Naive thymus-derived CD4-positive, alpha-beta T cell (primary cell): Measurements from ENCODE around the gene TGFB3. TPM values are rescaled to one million over a fixed set of nuclear protein-coding genes. Genes with fewer than 3 reads are reported as not detected.
"Not testable (repeated sequence)": the region's sequence is repeated elsewhere in the genome, so short reads cannot be mapped to it uniquely, and the experiment has no call there.

Source experiments
- ATAC-seq: fragments of 150-1000 bp; cut with Tn5 transposase; 2 replicates; pipeline ENCODE4 v1.10.0; 2021; ENCODE audit warnings: mild to moderate bottlenecking, moderate library complexity
- CTCF ChIA-PET: fragments of 350-600 bp; sonication (Branson Sonifier 250); formaldehyde crosslinking; loops from one replicate; lab custom pipeline; 2021; ENCODE audit warnings: antibody characterized with exemption; lab: Charles Lee
- POLR2A ChIA-PET: fragments of 350-600 bp; sonication (Branson Sonifier 250); formaldehyde crosslinking; loops from one replicate; lab custom pipeline; 2021; ENCODE audit warnings: antibody characterized with exemption, inconsistent platforms; lab: Charles Lee
- DNase-seq, 9 donors: peaks; one replicate each; pipeline versions ENCODE4 v3.0.0 to v3.0.0-alpha.2; 2020 to 2022; ENCODE audit warnings: mixed read lengths in 1 of 9
- H3K27ac ChIP-seq: one replicate; pipeline ENCODE4 v1.7.0; 2013; ENCODE audit warnings: mild to moderate bottlenecking, low read depth, low read length, moderate library complexity
- H3K27me3 ChIP-seq, 2 donors: one replicate each; pipeline ENCODE4 v1.7.0; 2013; ENCODE audit warnings: low read length in 2 of 2, mild to moderate bottlenecking in 2 of 2, moderate library complexity in 2 of 2; ENCODE audit not compliant: control insufficient read depth in 2 of 2, insufficient read depth in 2 of 2
- H3K36me3 ChIP-seq, 3 experiments: 1 replicate in 2 of 3; 2 replicates in 1 of 3; pipeline ENCODE4 v1.7.0; 2013; ENCODE audit warnings: low read length in 3 of 3, mild to moderate bottlenecking in 3 of 3, moderate library complexity in 1 of 3; ENCODE audit not compliant: insufficient read depth in 3 of 3, control insufficient read depth in 2 of 3
- H3K4me1 ChIP-seq, 2 donors: one replicate each; pipeline ENCODE4 v1.7.0; 2013; ENCODE audit warnings: low read length in 2 of 2, mild to moderate bottlenecking in 2 of 2, moderate library complexity in 1 of 2; ENCODE audit not compliant: control insufficient read depth in 2 of 2, insufficient read depth in 2 of 2
- H3K4me3 ChIP-seq: 2 replicates; pipeline ENCODE4 v1.7.0; 2013; ENCODE audit warnings: mild to moderate bottlenecking, low read length
- H3K9me3 ChIP-seq, 3 experiments: 1 replicate in 2 of 3; 2 replicates in 1 of 3; pipeline ENCODE4 v1.7.0; 2013; ENCODE audit warnings: low read length in 3 of 3; ENCODE audit not compliant: control insufficient read depth in 2 of 3
- H3K27ac Mint-ChIP-seq, 9 donors: one replicate each; pipeline ENCODE4 v1.8.0; 2020 to 2022; ENCODE audit warnings: mixed read lengths in 9 of 9, mild to moderate bottlenecking in 8 of 9, moderate library complexity in 5 of 9, inconsistent platforms in 2 of 9
- H3K27me3 Mint-ChIP-seq, 5 donors: one replicate each; pipeline ENCODE4 v1.8.0; 2021 to 2022; ENCODE audit warnings: mixed read lengths in 5 of 5, mild to moderate bottlenecking in 1 of 5
- H3K36me3 Mint-ChIP-seq, 5 donors: one replicate each; pipeline ENCODE4 v1.8.0; 2020 to 2022; ENCODE audit warnings: mixed read lengths in 5 of 5, mild to moderate bottlenecking in 3 of 5, inconsistent platforms in 1 of 5
- H3K4me1 Mint-ChIP-seq, 7 donors: one replicate each; pipeline ENCODE4 v1.8.0; 2020 to 2022; ENCODE audit warnings: mixed read lengths in 7 of 7, mild to moderate bottlenecking in 3 of 7, inconsistent platforms in 1 of 7
- H3K4me3 Mint-ChIP-seq, 10 donors: one replicate each; pipeline ENCODE4 v1.8.0; 2020 to 2022; ENCODE audit warnings: mild to moderate bottlenecking in 10 of 10, mixed read lengths in 10 of 10, moderate library complexity in 6 of 10, inconsistent platforms in 2 of 10
- H3K9me3 Mint-ChIP-seq, 11 donors: one replicate each; pipeline ENCODE4 v1.8.0; 2020 to 2022; ENCODE audit warnings: mixed read lengths in 11 of 11, mild to moderate bottlenecking in 4 of 11, inconsistent platforms in 1 of 11, moderate library complexity in 1 of 11
- intact Hi-C, 2 donors: fragments of 100-400 bp; cut with micrococcal nuclease; formaldehyde crosslinking; loops; one replicate each; pipeline ENCODE4 v1.15.1; 2023
- polyA plus RNA-seq, 2 donors: library from polyadenylated mRNA; unstranded; fragments of 300-500 nt; fragmentation: Illumina TruSeq; gene quantifications; one replicate each; pipeline ENCODE4 v1.2.3, GENCODE V29; 2021
- total RNA-seq, 6 experiments: library from RNA in 5 of 6; stranded (reverse) in 5 of 6; gene quantifications; 1 replicate in 5 of 6; 2 replicates in 1 of 6; pipeline ENCODE4 v1.2.3 and lab custom pipeline; 2021 to 2026

TGFB3 gene
- total and polyA plus RNA-seq, 7 experiments from 2014 or later, result 0.58 to 14.3 (median 9.0) TPM; not detected in 1

DNA sequence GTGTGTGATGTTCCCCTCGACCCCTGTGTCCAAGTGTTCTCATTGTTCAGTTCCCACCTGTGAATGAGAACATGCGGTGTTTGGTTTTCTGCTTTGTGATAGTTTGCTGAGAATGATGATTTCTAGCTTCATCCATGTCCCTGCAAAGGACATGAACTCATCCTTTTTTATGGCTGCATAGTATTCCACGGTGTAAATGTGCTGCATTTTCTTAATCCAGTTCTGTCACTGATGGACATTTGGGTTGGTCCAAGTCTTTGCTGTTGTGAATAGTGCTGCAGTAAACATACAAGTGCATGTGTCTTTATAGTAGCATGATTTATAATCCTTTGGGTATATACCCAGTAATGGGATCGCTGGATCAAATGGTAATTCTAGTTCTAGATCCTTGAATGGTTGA lies 61.4 kb downstream of the TGFB3 start:
- H3K9me3 Mint-ChIP-seq, DNase-seq, H3K4me3 Mint-ChIP-seq, H3K27me3 Mint-ChIP-seq, H3K4me1 Mint-ChIP-seq, ATAC-seq, intact Hi-C loops, H3K27ac Mint-ChIP-seq, H3K27me3 ChIP-seq, CTCF ChIA-PET, H3K27ac ChIP-seq, POLR2A ChIA-PET, H3K4me1 ChIP-seq, H3K36me3 ChIP-seq, H3K4me3 ChIP-seq, H3K9me3 ChIP-seq: not testable (repeated sequence)
- H3K36me3 Mint-ChIP-seq, result peaks cover 0 to 35% (median 16%) of the 10 kb centered on the region in 5 donors

DNA sequence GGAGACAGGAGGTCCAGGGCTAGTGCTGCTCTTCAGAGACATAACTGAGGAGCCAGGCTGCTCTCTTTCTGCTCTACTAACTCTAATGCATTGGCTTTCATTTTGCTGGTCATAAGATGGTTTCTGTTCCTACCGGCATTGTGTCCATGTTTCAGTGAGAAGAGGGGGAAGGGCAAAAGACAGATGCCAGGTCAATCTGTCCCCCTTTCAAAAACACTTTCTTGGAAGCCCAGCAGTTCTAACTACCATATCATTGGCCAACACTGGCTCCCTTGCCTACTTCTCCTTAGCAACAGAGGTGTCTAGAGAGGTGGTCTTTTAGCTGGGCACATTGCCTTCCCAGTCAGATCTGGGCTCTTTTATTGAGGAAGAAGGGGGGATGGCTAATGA lies 63.9 kb downstream of the TGFB3 start:
- Mint-ChIP-seq H3K27ac (no peak overlapping the region), H3K9me3 (peaks cover 0 to 6% (median 0%) of the 10 kb centered on the region in 11 donors), H3K4me3 (no peak overlapping the region), H3K4me1 (peaks cover 0 to 2% (median 0%) of the 10 kb centered on the region in 7 donors), H3K36me3 (peaks cover 0 to 24% (median 20%) of the 10 kb centered on the region in 5 donors), H3K27me3 (no peaks in the 10 kb centered on the region)
- ChIA-PET POLR2A (interaction anchor here (0.6 to 0.9 kb wide), 2 partner anchors 10 to 69 kb away, joined by 3 read pairs; no protein-coding TSS in a partner anchor), CTCF (no interaction called here)
- Histone ChIP-seq H3K4me3 (no peak overlapping the region), H3K4me1 (no peaks in the 10 kb centered on the region), H3K36me3 (no peaks in the 10 kb centered on the region), H3K9me3 (no peaks in the 10 kb centered on the region), H3K27ac (no peak overlapping the region), H3K27me3 (no peaks in the 10 kb centered on the region)
- intact Hi-C loops, result no loop called here
- no peak for ATAC-seq
- no peak for DNase-seq

- no peak overlapping the region for H3K27ac ChIP-seq
- H3K4me1 Mint-ChIP-seq, result peaks cover 0 to 2% (median 0%) of the 10 kb centered on the region in 7 donors
- intact Hi-C loops, result no loop called here
- no peak overlapping the region for H3K27ac Mint-ChIP-seq
- DNase-seq, result no peak
- no peaks in the 10 kb centered on the region for H3K27me3 ChIP-seq
- H3K36me3 Mint-ChIP-seq, result peaks cover 0 to 24% (median 17%) of the 10 kb centered on the region in 5 donors
- no peak overlapping the region for H3K4me3 Mint-ChIP-seq
- no peaks in the 10 kb centered on the region for H3K4me1 ChIP-seq
- ATAC-seq, result no peak
- POLR2A ChIA-PET, result no interaction called here
- H3K36me3 ChIP-seq, result no peaks in the 10 kb centered on the region
- peaks cover 0 to 6% (median 0%) of the 10 kb centered on the region in 11 donors for H3K9me3 Mint-ChIP-seq
- H3K27me3 Mint-ChIP-seq, result no peaks in the 10 kb centered on the region
- CTCF ChIA-PET, result no interaction called here
- H3K9me3 ChIP-seq, result no peaks in the 10 kb centered on the region
- no peak overlapping the region for H3K4me3 ChIP-seq
Observed at GRCh38 chr14:75917322-75917945, 64.4 kb downstream of the TGFB3 start.

GRCh38 chr14:75915045-75915444 lies 66.8 kb downstream of the TGFB3 start:
- Mint-ChIP-seq H3K27me3 (no peaks in the 10 kb centered on the region), H3K27ac (no peak overlapping the region), H3K4me1 (no peaks in the 10 kb centered on the region), H3K4me3 (no peak overlapping the region), H3K36me3 (peaks cover 0 to 16% (median 9%) of the 10 kb centered on the region in 5 donors), H3K9me3 (no peaks in the 10 kb centered on the region)
- Histone ChIP-seq H3K27ac (no peak overlapping the region), H3K4me1 (no peaks in the 10 kb centered on the region), H3K9me3 (no peaks in the 10 kb centered on the region), H3K27me3 (no peaks in the 10 kb centered on the region), H3K4me3 (no peak overlapping the region), H3K36me3 (no peaks in the 10 kb centered on the region)
- no peak for DNase-seq
- CTCF ChIA-PET, result no interaction called here
- POLR2A ChIA-PET, result no interaction called here
- intact Hi-C loops, result no loop called here
- no peak for ATAC-seq

- Histone ChIP-seq H3K4me3 (no peak overlapping the region), H3K36me3 (no peaks in the 10 kb centered on the region), H3K27ac (no peak overlapping the region), H3K9me3 (no peaks in the 10 kb centered on the region), H3K4me1 (no peaks in the 10 kb centered on the region), H3K27me3 (no peaks in the 10 kb centered on the region)
- Mint-ChIP-seq H3K27ac (no peak overlapping the region), H3K4me1 (no peaks in the 10 kb centered on the region), H3K4me3 (no peak overlapping the region), H3K27me3 (no peaks in the 10 kb centered on the region), H3K36me3 (peaks cover 0 to 19% (median 6%) of the 10 kb centered on the region in 5 donors), H3K9me3 (no peaks in the 10 kb centered on the region)
- DNase-seq, result no peak
- ChIA-PET POLR2A (no interaction called here), CTCF (no interaction called here)
- ATAC-seq, result no peak
- intact Hi-C loops, result no loop called here
Observed at GRCh38 chr14:75913183-75913582, 68.6 kb downstream of the TGFB3 start.

- Mint-ChIP-seq H3K9me3 (no peaks in the 10 kb centered on the region), H3K4me1 (no peaks in the 10 kb centered on the region), H3K36me3 (peaks cover 0 to 17% (median 3%) of the 10 kb centered on the region in 5 donors), H3K27ac (no peak overlapping the region), H3K4me3 (no peak overlapping the region), H3K27me3 (no peaks in the 10 kb centered on the region)
- no peaks in the 10 kb centered on the region for H3K9me3 ChIP-seq
- DNase-seq (no peak), ATAC-seq (no peak)
- intact Hi-C loops, result no loop called here
- H3K4me3 ChIP-seq, result no peak overlapping the region
- POLR2A ChIA-PET, result interaction anchor here (0.6 kb wide), 1 partner anchor 43 kb away, joined by 3 read pairs; no protein-coding TSS in a partner anchor
- H3K27ac ChIP-seq, result no peak overlapping the region
- CTCF ChIA-PET, result no interaction called here
- no peaks in the 10 kb centered on the region for H3K27me3 ChIP-seq
- H3K4me1 ChIP-seq, result no peaks in the 10 kb centered on the region
- H3K36me3 ChIP-seq, result no peaks in the 10 kb centered on the region
Observed at GRCh38 chr14:75911883-75912282, 69.9 kb downstream of the TGFB3 start.

GRCh38 chr14:75910048-75910447 lies 71.7 kb downstream of the TGFB3 start:
- Histone ChIP-seq H3K36me3 (no peaks in the 10 kb centered on the region), H3K9me3 (no peaks in the 10 kb centered on the region), H3K27me3 (no peaks in the 10 kb centered on the region), H3K27ac (no peak overlapping the region), H3K4me3 (no peak overlapping the region), H3K4me1 (no peaks in the 10 kb centered on the region)
- no peak for ATAC-seq
- no peaks in the 10 kb centered on the region for H3K27me3 Mint-ChIP-seq
- ChIA-PET CTCF (no interaction called here), POLR2A (no interaction called here)
- intact Hi-C loops, result no loop called here
- no peak for DNase-seq
- no peaks in the 10 kb centered on the region for H3K4me1 Mint-ChIP-seq
- no peak overlapping the region for H3K4me3 Mint-ChIP-seq
- no peaks in the 10 kb centered on the region for H3K9me3 Mint-ChIP-seq
- no peak overlapping the region for H3K27ac Mint-ChIP-seq
- peaks cover 0 to 12% (median 0%) of the 10 kb centered on the region in 5 donors for H3K36me3 Mint-ChIP-seq
